HepG2 (cell line): ENCODE results near the gene DTNB. TPM values are rescaled to one million over a fixed set of nuclear protein-coding genes. Genes with fewer than 3 reads are reported as not detected.

Experiments used
- ATAC-seq: fragments of 200-7000 bp; cut with Tn5 transposase; 3 replicates; pipeline ENCODE4 v1.9.1; 2020; ENCODE audit warnings: mild to moderate bottlenecking, moderate library complexity
- BruUV-seq: library from RNA; stranded (reverse); fragments of 400-500 nt; replicated peaks from 2 replicates; lab custom pipeline; 2021; lab: Mats Ljungman, UMichigan
- CTCF ChIA-PET: fragments of 300-600 bp; formaldehyde crosslinking; extraction: SDS; loops from one replicate; lab custom pipeline; 2021; ENCODE audit warnings: low total read pairs, inconsistent platforms, low intra/inter-chr PET ratio; lab: Yijun Ruan, JAX
- POLR2A ChIA-PET: fragments of 350-600 bp; sonication (Branson Sonifier 250); formaldehyde crosslinking; loops from one replicate; lab custom pipeline; 2020; ENCODE audit warnings: antibody characterized with exemption, inconsistent platforms; lab: Yijun Ruan, JAX
- DNase-seq: peaks from one replicate; pipeline ENCODE4 v3.0.0-alpha.2; 2015; ENCODE audit warnings: low spot score
- FAIRE-seq: peaks from 3 replicates; lab custom pipeline; 2011; peaks lifted over from hg19 to GRCh38; lab: Jason Lieb, UNC
- H2AFZ ChIP-seq: one replicate; pipeline ENCODE4 v1.6.1; 2011; ENCODE audit warnings: low read length, inconsistent platforms
- H3K27ac ChIP-seq: fragments of 300-600 bp; 3 replicates; pipeline ENCODE4 v1.8.0; 2011; ENCODE audit warnings: mixed run types, mild to moderate bottlenecking, mixed read lengths, low read length, inconsistent platforms; ENCODE audit not compliant: insufficient read depth; ENCODE audit errors: extremely low read length
- H3K27me3 ChIP-seq, 2 experiments: fragments of 200-600 bp in 1 of 2; 2 replicates in 1 of 2; 3 replicates in 1 of 2; pipeline versions ENCODE4 v1.6.0 to v1.8.0; 2011; ENCODE audit warnings: low read length in 2 of 2, mild to moderate bottlenecking in 2 of 2, moderate library complexity in 2 of 2, inconsistent platforms in 1 of 2; ENCODE audit not compliant: insufficient read depth in 2 of 2, control insufficient read depth in 1 of 2
- H3K36me3 ChIP-seq, 2 experiments: fragments of 200-600 bp in 1 of 2; replicated peaks in 1 of 2; 2 replicates in 1 of 2; 3 replicates in 1 of 2; pipeline versions ENCODE4 v1.5.1 to v1.8.0; 2011; ENCODE audit warnings: low read length in 2 of 2, inconsistent platforms in 1 of 2; ENCODE audit not compliant: insufficient read depth in 2 of 2, control insufficient read depth in 1 of 2
- H3K4me1 ChIP-seq: 2 replicates; pipeline ENCODE4 v1.5.1; 2012; ENCODE audit warnings: low read length, inconsistent platforms; ENCODE audit not compliant: insufficient read depth
- H3K4me2 ChIP-seq: 2 replicates; pipeline ENCODE4 v1.6.0; 2011; ENCODE audit warnings: low read depth, low read length, inconsistent platforms
- H3K4me3 ChIP-seq, 3 experiments: fragments of 200-600 bp in 1 of 3; sonication (generic), shearing (Covaris generic) in 1 of 3; replicated peaks in 1 of 3; 2 replicates each; pipeline ENCODE4 v1.5.1; 2011 to 2016; ENCODE audit warnings: low read length in 3 of 3, inconsistent platforms in 2 of 3, low read depth in 2 of 3, mild to moderate bottlenecking in 2 of 3, control low read depth in 1 of 3, mixed read lengths in 1 of 3; ENCODE audit not compliant: insufficient read depth in 1 of 3
- H3K79me2 ChIP-seq: one replicate; pipeline ENCODE4 v1.6.1; 2011; ENCODE audit warnings: low read length, inconsistent platforms; ENCODE audit not compliant: insufficient read depth
- H3K9ac ChIP-seq: 2 replicates; pipeline ENCODE4 v1.6.0; 2011; ENCODE audit warnings: mild to moderate bottlenecking, low read depth, low read length, inconsistent platforms; ENCODE audit not compliant: insufficient read depth
- H3K9me3 ChIP-seq: 2 replicates; pipeline ENCODE4 v1.5.1; 2012; ENCODE audit warnings: mild to moderate bottlenecking, low read length
- H4K20me1 ChIP-seq: 2 replicates; pipeline ENCODE4 v1.6.0; 2011; ENCODE audit warnings: inconsistent platforms, mild to moderate bottlenecking, low read length, moderate library complexity; ENCODE audit not compliant: insufficient read depth
- ASH2L ChIP-seq: fragments of 300-600, 200-600 bp; sonication (generic); IDR thresholded peaks from 2 replicates; pipeline ENCODE4 v1.7.0; 2017; ENCODE audit warnings: low read depth, mild to moderate bottlenecking, moderate library complexity, mixed read lengths, low read length; ENCODE audit not compliant: insufficient read length
- DR1 ChIP-seq: sonication (generic); formaldehyde crosslinking; IDR thresholded peaks from 2 replicates; pipeline ENCODE4 v1.8.0; 2021; ENCODE audit warnings: mild to moderate bottlenecking, missing genetic modification reagents, inconsistent platforms
- ESRRA ChIP-seq: sonication (generic); formaldehyde crosslinking; IDR thresholded peaks from 2 replicates; pipeline ENCODE4 v1.5.1; 2020; ENCODE audit warnings: mild to moderate bottlenecking, low read depth, missing genetic modification reagents
- ETV5 ChIP-seq: IDR thresholded peaks from 2 replicates; pipeline ENCODE4 v1.6.1; 2018; ENCODE audit warnings: missing biosample characterization, missing genetic modification reagents, inconsistent platforms, borderline replicate concordance
- FOXO1 ChIP-seq: sonication (generic); formaldehyde crosslinking; IDR thresholded peaks from 2 replicates; pipeline ENCODE4 v1.4.0; 2020; ENCODE audit warnings: missing genetic modification reagents
- ISL2 ChIP-seq: sonication (generic); formaldehyde crosslinking; IDR thresholded peaks from 2 replicates; pipeline ENCODE4 v1.5.0; 2020; ENCODE audit warnings: missing genetic modification reagents
- KMT2A ChIP-seq: sonication (generic); formaldehyde crosslinking; IDR thresholded peaks from 2 replicates; pipeline ENCODE4 v1.4.0; 2020; ENCODE audit warnings: missing genetic modification reagents
- NFE2 ChIP-seq: sonication (generic); formaldehyde crosslinking; IDR thresholded peaks from 2 replicates; pipeline ENCODE4 v1.4.0; 2020; ENCODE audit warnings: missing genetic modification reagents
- NONO ChIP-seq, 2 experiments: fragments of 450-650 bp in 1 of 2; sonication (generic) in 1 of 2; formaldehyde crosslinking in 1 of 2; IDR thresholded peaks in 1 of 2; conservative IDR thresholded peaks in 1 of 2; 2 replicates each; pipeline versions ENCODE4 v1.6.1 to v1.8.0; 2017 to 2022; ENCODE audit warnings: mild to moderate bottlenecking in 1 of 2, missing genetic modification reagents in 1 of 2, moderate library complexity in 1 of 2
- ZNF234 ChIP-seq: sonication (generic); formaldehyde crosslinking; conservative IDR thresholded peaks from 2 replicates; pipeline ENCODE4 v1.5.1; 2020; ENCODE audit warnings: mild to moderate bottlenecking, missing genetic modification reagents
- ZUFSP ChIP-seq: sonication (generic); formaldehyde crosslinking; IDR thresholded peaks from 2 replicates; pipeline ENCODE4 v1.9.0; 2021; ENCODE audit warnings: missing genetic modification reagents, mild to moderate bottlenecking, borderline replicate concordance
- WGBS: methylation state at CpG from one replicate; pipeline ENCODE4 v1.1.6; 2017; ENCODE audit warnings: low lambda C conversion rate; 5-methylcytosine and 5-hydroxymethylcytosine counted together
- in situ Hi-C: cut with HindIII; loops from 2 replicates; pipeline ENCODE4 v1.10.0; 2017; ENCODE audit warnings: low pct_unique_long_range_greater_than_20kb; ENCODE audit not compliant: extremely low pct_ligation_motif_present
- intact Hi-C: fragments of 100-400 bp; cut with micrococcal nuclease; formaldehyde crosslinking; loops from one replicate; pipeline ENCODE4 v1.10.0; 2022; ENCODE audit not compliant: unreplicated experiment
- polyA plus RNA-seq, 8 experiments: library from polyadenylated mRNA; depleted of rRNA in 3 of 8; stranded (reverse) in 7 of 8; unstranded in 1 of 8; fragments of >200 nt; fragmentation: Illumina TruSeq in 4 of 8; extraction: Trizol in 4 of 8; gene quantifications; 2 replicates each; pipeline versions ENCODE4 v1.2.1 to v1.2.3, GENCODE V29; 2011 to 2016; ENCODE audit warnings: low read depth in 4 of 8, missing spikeins in 1 of 8, mixed read lengths in 1 of 8; ENCODE audit not compliant: insufficient read depth in 1 of 8
- total RNA-seq, 5 experiments: library from RNA; depleted of rRNA; stranded (reverse); fragments of >200 nt; fragmentation: Illumina TruSeq; extraction: Trizol; gene quantifications; 2 replicates each; pipeline ENCODE4 v1.2.3, GENCODE V29; 2016; ENCODE audit warnings: low read depth in 1 of 5
- TF ChIP-seq, protein P1 (sequence below): sonication (generic); formaldehyde crosslinking; IDR thresholded peaks from 2 replicates; pipeline ENCODE4 v1.4.0; 2020; ENCODE audit warnings: mild to moderate bottlenecking, missing genetic modification reagents
- TF ChIP-seq, protein P2 (sequence below): sonication (generic); formaldehyde crosslinking; IDR thresholded peaks from 2 replicates; pipeline ENCODE4 v1.4.0; 2020; ENCODE audit warnings: missing genetic modification reagents, mild to moderate bottlenecking, borderline replicate concordance
- TF ChIP-seq, protein P3 (sequence below): sonication (generic); formaldehyde crosslinking; IDR thresholded peaks from 2 replicates; pipeline ENCODE4 v1.4.0; 2020; ENCODE audit warnings: mild to moderate bottlenecking, missing genetic modification reagents

DTNB gene
- total and polyA plus RNA-seq, 2 of the 13 experiments (the other 11 are each of a cell fraction or from before 2014, with no cell fraction given): 14.4 to 23.9 TPM

- no peaks in the 10 kb centered on the region for H4K20me1 ChIP-seq
- CTCF ChIA-PET: no interaction called here
- FAIRE-seq: peak; percentile 54
- in situ Hi-C loops (no loop called here), intact Hi-C loops (no loop called here)
- H3K27ac ChIP-seq: no peak overlapping the region
- no TSS peak for BruUV-seq
- peak; percentile 45 for ATAC-seq
- peak; percentile 60 for DNase-seq
- H3K4me2 ChIP-seq: 0 out of 2 replicates have a peak overlapping the region, but pooled peaks have one; percentile 2
- H3K27me3 ChIP-seq: peaks cover 0 to 2% of the 10 kb centered on the region in 2 experiments; a peak in 2 of 5 replicates
- H3K9ac ChIP-seq: no peak overlapping the region
- POLR2A ChIA-PET: interaction anchor here (0.7 kb wide), 1 partner anchor 22 kb away, joined by 5 read pairs; no protein-coding TSS in a partner anchor
- WGBS: 32% methylated on average over 4 of the region's 4 CpGs
- no peaks in the 10 kb centered on the region for H3K79me2 ChIP-seq
- H3K9me3 ChIP-seq: no peaks in the 10 kb centered on the region
- H3K36me3 ChIP-seq: no peaks in the 10 kb centered on the region
- peaks cover 36% of the 10 kb centered on the region for H3K4me1 ChIP-seq
- no peak overlapping the region for H2AFZ ChIP-seq
- no peak overlapping the region for H3K4me3 ChIP-seq
- TF ChIP-seq NFE2: no peak
- TF ChIP-seq, protein P1, sequence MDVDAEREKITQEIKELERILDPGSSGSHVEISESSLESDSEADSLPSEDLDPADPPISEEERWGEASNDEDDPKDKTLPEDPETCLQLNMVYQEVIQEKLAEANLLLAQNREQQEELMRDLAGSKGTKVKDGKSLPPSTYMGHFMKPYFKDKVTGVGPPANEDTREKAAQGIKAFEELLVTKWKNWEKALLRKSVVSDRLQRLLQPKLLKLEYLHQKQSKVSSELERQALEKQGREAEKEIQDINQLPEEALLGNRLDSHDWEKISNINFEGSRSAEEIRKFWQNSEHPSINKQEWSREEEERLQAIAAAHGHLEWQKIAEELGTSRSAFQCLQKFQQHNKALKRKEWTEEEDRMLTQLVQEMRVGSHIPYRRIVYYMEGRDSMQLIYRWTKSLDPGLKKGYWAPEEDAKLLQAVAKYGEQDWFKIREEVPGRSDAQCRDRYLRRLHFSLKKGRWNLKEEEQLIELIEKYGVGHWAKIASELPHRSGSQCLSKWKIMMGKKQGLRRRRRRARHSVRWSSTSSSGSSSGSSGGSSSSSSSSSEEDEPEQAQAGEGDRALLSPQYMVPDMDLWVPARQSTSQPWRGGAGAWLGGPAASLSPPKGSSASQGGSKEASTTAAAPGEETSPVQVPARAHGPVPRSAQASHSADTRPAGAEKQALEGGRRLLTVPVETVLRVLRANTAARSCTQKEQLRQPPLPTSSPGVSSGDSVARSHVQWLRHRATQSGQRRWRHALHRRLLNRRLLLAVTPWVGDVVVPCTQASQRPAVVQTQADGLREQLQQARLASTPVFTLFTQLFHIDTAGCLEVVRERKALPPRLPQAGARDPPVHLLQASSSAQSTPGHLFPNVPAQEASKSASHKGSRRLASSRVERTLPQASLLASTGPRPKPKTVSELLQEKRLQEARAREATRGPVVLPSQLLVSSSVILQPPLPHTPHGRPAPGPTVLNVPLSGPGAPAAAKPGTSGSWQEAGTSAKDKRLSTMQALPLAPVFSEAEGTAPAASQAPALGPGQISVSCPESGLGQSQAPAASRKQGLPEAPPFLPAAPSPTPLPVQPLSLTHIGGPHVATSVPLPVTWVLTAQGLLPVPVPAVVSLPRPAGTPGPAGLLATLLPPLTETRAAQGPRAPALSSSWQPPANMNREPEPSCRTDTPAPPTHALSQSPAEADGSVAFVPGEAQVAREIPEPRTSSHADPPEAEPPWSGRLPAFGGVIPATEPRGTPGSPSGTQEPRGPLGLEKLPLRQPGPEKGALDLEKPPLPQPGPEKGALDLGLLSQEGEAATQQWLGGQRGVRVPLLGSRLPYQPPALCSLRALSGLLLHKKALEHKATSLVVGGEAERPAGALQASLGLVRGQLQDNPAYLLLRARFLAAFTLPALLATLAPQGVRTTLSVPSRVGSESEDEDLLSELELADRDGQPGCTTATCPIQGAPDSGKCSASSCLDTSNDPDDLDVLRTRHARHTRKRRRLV: 0 out of 2 replicates have a peak, but pooled peaks have one; percentile 10
- TF ChIP-seq ETV5 (CRISPR knock-in tag): no peak
- no peak for TF ChIP-seq ZUFSP (CRISPR knock-in tag)
- TF ChIP-seq ZNF234 (CRISPR knock-in tag): no peak
- no peak for TF ChIP-seq ISL2 (CRISPR knock-in tag)
- TF ChIP-seq, protein P2, sequence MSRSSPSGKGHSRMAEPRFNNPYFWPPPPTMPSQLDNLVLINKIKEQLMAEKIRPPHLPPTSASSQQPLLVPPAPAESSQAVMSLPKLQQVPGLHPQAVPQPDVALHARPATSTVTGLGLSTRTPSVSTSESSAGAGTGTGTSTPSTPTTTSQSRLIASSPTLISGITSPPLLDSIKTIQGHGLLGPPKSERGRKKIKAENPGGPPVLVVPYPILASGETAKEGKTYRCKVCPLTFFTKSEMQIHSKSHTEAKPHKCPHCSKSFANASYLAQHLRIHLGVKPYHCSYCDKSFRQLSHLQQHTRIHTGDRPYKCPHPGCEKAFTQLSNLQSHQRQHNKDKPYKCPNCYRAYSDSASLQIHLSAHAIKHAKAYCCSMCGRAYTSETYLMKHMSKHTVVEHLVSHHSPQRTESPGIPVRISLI (CRISPR knock-in tag): peak; percentile 66; the same call in 1 of the 2 replicates
- no peak for TF ChIP-seq ASH2L
- no peak for TF ChIP-seq FOXO1 (CRISPR knock-in tag)
- TF ChIP-seq KMT2A (CRISPR knock-in tag): no peak
- TF ChIP-seq, protein P3, sequence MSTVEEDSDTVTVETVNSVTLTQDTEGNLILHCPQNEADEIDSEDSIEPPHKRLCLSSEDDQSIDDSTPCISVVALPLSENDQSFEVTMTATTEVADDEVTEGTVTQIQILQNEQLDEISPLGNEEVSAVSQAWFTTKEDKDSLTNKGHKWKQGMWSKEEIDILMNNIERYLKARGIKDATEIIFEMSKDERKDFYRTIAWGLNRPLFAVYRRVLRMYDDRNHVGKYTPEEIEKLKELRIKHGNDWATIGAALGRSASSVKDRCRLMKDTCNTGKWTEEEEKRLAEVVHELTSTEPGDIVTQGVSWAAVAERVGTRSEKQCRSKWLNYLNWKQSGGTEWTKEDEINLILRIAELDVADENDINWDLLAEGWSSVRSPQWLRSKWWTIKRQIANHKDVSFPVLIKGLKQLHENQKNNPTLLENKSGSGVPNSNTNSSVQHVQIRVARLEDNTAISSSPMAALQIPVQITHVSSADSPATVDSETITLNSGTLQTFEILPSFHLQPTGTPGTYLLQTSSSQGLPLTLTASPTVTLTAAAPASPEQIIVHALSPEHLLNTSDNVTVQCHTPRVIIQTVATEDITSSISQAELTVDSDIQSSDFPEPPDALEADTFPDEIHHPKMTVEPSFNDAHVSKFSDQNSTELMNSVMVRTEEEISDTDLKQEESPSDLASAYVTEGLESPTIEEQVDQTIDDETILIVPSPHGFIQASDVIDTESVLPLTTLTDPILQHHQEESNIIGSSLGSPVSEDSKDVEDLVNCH (CRISPR knock-in tag): no peak
- TF ChIP-seq NONO (IDR thresholded peaks at IDR 0.05): no peak
- TF ChIP-seq NONO (CRISPR knock-in tag; conservative IDR thresholded peaks at IDR 0.05): no peak
- TF ChIP-seq DR1 (CRISPR knock-in tag): no peak
- TF ChIP-seq ESRRA (CRISPR knock-in tag): no peak
Measured at GRCh38 chr2:25692143-25692542, 18.8 kb upstream of the DTNB start.
